Gastrocnemius medialis (tissue), 4 donors: ENCODE measurements around the gene NCOR1.

Source experiments
- POLR2A ChIP-seq, 2 donors: fragments of 450-650 bp; IDR thresholded peaks; one replicate each; pipeline ENCODE4 v1.6.1; 2017; ENCODE audit warnings: antibody characterized with exemption in 2 of 2, mild to moderate bottlenecking in 2 of 2, moderate library complexity in 2 of 2
- TF ChIP-seq, protein P1 (sequence below), 5 experiments: fragments of 450-650 bp in 3 of 5; fragments of 200-600 bp in 2 of 5; sonication (generic) in 2 of 5; IDR thresholded peaks in 4 of 5; conservative IDR thresholded peaks in 1 of 5; 1 replicate in 4 of 5; 2 replicates in 1 of 5; pipeline ENCODE4 v1.5.1; 2016 to 2019; ENCODE audit warnings: antibody characterized with exemption in 5 of 5, mild to moderate bottlenecking in 3 of 5, moderate library complexity in 3 of 5

DNA sequence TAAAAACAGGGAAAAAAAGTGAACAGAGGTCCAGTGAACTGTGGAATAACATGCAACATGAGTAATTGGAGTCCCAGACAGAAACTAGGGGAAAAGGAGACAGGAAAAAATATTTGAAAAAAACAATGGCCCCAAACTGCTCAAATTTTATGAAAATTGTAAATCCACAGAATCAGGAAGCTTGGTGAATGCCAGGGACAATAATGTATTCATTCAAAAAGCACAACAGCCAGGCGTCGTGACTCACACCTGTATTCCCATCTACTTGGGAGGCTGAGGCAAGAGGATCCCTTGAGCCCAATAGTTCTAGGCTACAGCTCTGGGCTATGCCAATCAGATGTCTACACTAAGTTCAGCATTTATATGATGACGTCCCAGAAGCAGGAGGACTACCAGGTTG lies 23.7 kb downstream of the NCOR1 start:
- no peak for TF ChIP-seq POLR2A (IDR thresholded peaks at IDR 0.05)
- TF ChIP-seq, protein P1, sequence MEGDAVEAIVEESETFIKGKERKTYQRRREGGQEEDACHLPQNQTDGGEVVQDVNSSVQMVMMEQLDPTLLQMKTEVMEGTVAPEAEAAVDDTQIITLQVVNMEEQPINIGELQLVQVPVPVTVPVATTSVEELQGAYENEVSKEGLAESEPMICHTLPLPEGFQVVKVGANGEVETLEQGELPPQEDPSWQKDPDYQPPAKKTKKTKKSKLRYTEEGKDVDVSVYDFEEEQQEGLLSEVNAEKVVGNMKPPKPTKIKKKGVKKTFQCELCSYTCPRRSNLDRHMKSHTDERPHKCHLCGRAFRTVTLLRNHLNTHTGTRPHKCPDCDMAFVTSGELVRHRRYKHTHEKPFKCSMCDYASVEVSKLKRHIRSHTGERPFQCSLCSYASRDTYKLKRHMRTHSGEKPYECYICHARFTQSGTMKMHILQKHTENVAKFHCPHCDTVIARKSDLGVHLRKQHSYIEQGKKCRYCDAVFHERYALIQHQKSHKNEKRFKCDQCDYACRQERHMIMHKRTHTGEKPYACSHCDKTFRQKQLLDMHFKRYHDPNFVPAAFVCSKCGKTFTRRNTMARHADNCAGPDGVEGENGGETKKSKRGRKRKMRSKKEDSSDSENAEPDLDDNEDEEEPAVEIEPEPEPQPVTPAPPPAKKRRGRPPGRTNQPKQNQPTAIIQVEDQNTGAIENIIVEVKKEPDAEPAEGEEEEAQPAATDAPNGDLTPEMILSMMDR (IDR thresholded peaks at IDR 0.05 in 4 of 5, conservative IDR thresholded peaks at IDR 0.05 in 1 of 5): no peak
